Peyer's patch (tissue), 4 donors: ENCODE results near the gene SH3TC2. TPM values are rescaled to one million over a fixed set of nuclear protein-coding genes. Genes with fewer than 3 reads are reported as not detected.

Experiments
- DNase-seq, 3 donors: peaks; one replicate each; pipeline ENCODE4 v3.0.0-alpha.2; 2017 to 2019
- H3K27ac ChIP-seq, 4 donors: fragments of 200-600 bp; sonication (generic); one replicate each; pipeline ENCODE4 v1.5.1; 2016 to 2019
- H3K27me3 ChIP-seq, 2 donors: fragments of 200-600 bp; sonication (generic); one replicate each; pipeline ENCODE4 v1.5.1; 2019
- H3K36me3 ChIP-seq, 3 donors: fragments of 200-600 bp; sonication (generic); one replicate each; pipeline ENCODE4 v1.5.1; 2016 to 2019
- H3K4me1 ChIP-seq, 4 donors: fragments of 200-600 bp; sonication (generic); one replicate each; pipeline ENCODE4 v1.5.1; 2016 to 2019
- H3K4me3 ChIP-seq, 4 donors: fragments of 200-600 bp; sonication (generic); 1 replicate in 3 of 4; 2 replicates in 1 of 4; pipeline ENCODE4 v1.5.1; 2016 to 2019; ENCODE audit warnings: mild to moderate bottlenecking in 1 of 4
- H3K9me3 ChIP-seq, 4 donors: fragments of 200-600 bp; sonication (generic); one replicate each; pipeline ENCODE4 v1.5.1; 2016 to 2019; ENCODE audit warnings: mild to moderate bottlenecking in 1 of 4
- POLR2A ChIP-seq, 2 donors: fragments of 450-650 bp; IDR thresholded peaks; one replicate each; pipeline ENCODE4 v1.5.1; 2017; ENCODE audit warnings: antibody characterized with exemption in 2 of 2, mild to moderate bottlenecking in 2 of 2, moderate library complexity in 2 of 2
- total RNA-seq, 4 donors: library from RNA; depleted of rRNA; stranded (reverse); fragments of >200 nt; gene quantifications; one replicate each; pipeline ENCODE4 v1.1.0, GENCODE V29; 2016
- TF ChIP-seq, protein P1 (sequence below), 6 experiments: fragments of 450-650 bp in 4 of 6; fragments of 200-600 bp in 2 of 6; sonication (generic) in 1 of 6; IDR thresholded peaks; one replicate each; pipeline ENCODE4 v1.5.1; 2017 to 2019; ENCODE audit warnings: antibody characterized with exemption in 6 of 6, mild to moderate bottlenecking in 3 of 6, moderate library complexity in 1 of 6

SH3TC2 gene
- total RNA-seq, 4 donors from 2014 or later: 0.57 to 1.3 (median 0.76) TPM

DNA sequence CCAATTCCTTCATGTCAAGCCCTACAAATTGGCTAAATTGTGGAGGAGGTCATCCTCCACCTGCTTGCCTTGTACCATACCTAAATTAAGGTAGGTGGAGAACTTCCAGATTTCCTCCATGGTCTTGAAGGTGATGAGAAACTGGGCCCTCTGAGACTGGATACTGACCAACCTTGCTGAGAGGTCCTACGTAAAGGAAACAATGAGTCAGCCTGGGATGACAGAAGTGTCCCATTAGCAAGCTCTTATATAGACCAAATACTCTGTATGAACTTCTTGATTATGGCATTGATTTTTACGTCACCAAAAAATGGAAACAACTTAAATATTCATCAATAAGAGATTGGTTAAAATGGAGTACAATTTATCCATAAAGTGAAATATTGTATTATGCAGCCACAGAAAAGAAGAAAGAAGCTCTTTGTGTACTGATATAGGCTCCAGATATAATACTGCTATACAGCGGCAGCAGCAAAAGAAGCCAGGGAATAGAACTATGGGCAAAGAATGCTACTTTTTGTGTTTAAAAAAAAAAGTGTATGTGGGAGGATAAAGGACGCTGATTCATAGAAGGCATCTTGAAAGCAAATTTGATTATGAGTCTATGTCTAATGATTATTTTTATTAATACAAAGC is 18.3 kb downstream of the SH3TC2 start:
- Histone ChIP-seq H3K4me3 (no peak overlapping the region), H3K27ac (no peak overlapping the region), H3K4me1 (no peaks in the 10 kb centered on the region), H3K9me3 (no peaks in the 10 kb centered on the region), H3K27me3 (no peaks in the 10 kb centered on the region), H3K36me3 (no peaks in the 10 kb centered on the region)
- DNase-seq: no peak
- TF ChIP-seq, protein P1, sequence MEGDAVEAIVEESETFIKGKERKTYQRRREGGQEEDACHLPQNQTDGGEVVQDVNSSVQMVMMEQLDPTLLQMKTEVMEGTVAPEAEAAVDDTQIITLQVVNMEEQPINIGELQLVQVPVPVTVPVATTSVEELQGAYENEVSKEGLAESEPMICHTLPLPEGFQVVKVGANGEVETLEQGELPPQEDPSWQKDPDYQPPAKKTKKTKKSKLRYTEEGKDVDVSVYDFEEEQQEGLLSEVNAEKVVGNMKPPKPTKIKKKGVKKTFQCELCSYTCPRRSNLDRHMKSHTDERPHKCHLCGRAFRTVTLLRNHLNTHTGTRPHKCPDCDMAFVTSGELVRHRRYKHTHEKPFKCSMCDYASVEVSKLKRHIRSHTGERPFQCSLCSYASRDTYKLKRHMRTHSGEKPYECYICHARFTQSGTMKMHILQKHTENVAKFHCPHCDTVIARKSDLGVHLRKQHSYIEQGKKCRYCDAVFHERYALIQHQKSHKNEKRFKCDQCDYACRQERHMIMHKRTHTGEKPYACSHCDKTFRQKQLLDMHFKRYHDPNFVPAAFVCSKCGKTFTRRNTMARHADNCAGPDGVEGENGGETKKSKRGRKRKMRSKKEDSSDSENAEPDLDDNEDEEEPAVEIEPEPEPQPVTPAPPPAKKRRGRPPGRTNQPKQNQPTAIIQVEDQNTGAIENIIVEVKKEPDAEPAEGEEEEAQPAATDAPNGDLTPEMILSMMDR (IDR thresholded peaks at IDR 0.05): no peak
- no peak for TF ChIP-seq POLR2A (IDR thresholded peaks at IDR 0.05)

- no peak for DNase-seq
- no peaks in the 10 kb centered on the region for H3K4me1 ChIP-seq
- no peaks in the 10 kb centered on the region for H3K27me3 ChIP-seq
- no peak overlapping the region for H3K4me3 ChIP-seq
- TF ChIP-seq, protein P1 (IDR thresholded peaks at IDR 0.05): no peak
- no peak for TF ChIP-seq POLR2A (IDR thresholded peaks at IDR 0.05)
- no peak overlapping the region for H3K27ac ChIP-seq
- H3K9me3 ChIP-seq: no peaks in the 10 kb centered on the region
- H3K36me3 ChIP-seq: no peaks in the 10 kb centered on the region
These were observed 19.2 kb downstream of the SH3TC2 start for GRCh38 chr5:149043641-149044040.

GRCh38 chr5:149042865-149043264 is 20.0 kb downstream of the SH3TC2 start:
- no peak for DNase-seq
- Histone ChIP-seq H3K4me3 (no peak overlapping the region), H3K4me1 (no peaks in the 10 kb centered on the region), H3K27me3 (no peaks in the 10 kb centered on the region), H3K9me3 (no peaks in the 10 kb centered on the region), H3K36me3 (no peaks in the 10 kb centered on the region), H3K27ac (no peak overlapping the region)
- TF ChIP-seq POLR2A (IDR thresholded peaks at IDR 0.05): no peak
- TF ChIP-seq, protein P1 (IDR thresholded peaks at IDR 0.05): no peak

DNA sequence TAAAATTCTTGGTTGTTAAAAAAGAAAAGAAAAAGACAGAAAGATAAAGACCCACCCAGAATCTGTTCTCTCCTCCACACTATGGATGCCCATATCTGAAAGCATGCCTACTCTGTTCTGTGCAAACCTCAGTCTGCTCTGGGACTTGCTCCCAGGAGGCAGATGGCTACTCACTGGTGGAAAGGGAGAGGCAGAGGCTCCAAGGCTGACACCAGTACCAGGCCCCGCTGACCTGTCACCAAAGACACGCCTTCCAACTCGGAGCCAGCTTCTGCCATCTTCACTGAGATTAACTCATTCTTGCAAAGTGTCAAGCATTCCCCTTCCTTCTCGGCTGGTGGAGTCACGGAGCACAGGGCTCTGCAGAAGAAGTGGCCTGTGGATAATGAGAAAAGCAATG is 21.6 kb downstream of the SH3TC2 start:
- TF ChIP-seq, protein P1 (IDR thresholded peaks at IDR 0.05): no peak
- no peak for TF ChIP-seq POLR2A (IDR thresholded peaks at IDR 0.05)
- Histone ChIP-seq H3K27ac (no peak overlapping the region), H3K4me1 (no peaks in the 10 kb centered on the region), H3K4me3 (no peak overlapping the region), H3K9me3 (no peaks in the 10 kb centered on the region), H3K27me3 (no peaks in the 10 kb centered on the region), H3K36me3 (no peaks in the 10 kb centered on the region)
- DNase-seq: no peak

DNA sequence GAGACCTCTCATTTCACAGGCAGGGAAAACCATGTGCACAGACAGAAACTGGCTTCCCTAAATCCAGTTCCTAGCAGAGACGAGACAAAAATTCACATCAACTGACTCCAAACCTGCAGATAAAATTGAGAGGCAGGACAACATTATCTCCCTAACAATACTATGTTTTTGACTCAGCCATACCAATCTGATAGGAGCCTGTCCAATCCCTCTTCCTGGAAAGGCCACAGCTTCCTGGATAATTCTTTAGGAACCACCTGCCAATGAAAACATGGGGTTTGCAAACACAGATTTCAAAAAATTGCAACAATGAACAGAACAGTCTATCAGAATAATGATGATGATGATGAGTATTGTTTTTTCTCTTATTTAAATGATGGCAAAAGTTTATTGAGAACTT is 22.4 kb downstream of the SH3TC2 start:
- no peaks in the 10 kb centered on the region for H3K9me3 ChIP-seq
- no peak overlapping the region for H3K4me3 ChIP-seq
- no peaks in the 10 kb centered on the region for H3K27me3 ChIP-seq
- no peak for DNase-seq
- H3K36me3 ChIP-seq: no peaks in the 10 kb centered on the region
- no peak overlapping the region for H3K27ac ChIP-seq
- TF ChIP-seq POLR2A (IDR thresholded peaks at IDR 0.05): no peak
- TF ChIP-seq, protein P1 (IDR thresholded peaks at IDR 0.05): no peak
- no peaks in the 10 kb centered on the region for H3K4me1 ChIP-seq

GRCh38 chr5:149039506-149039905 is 23.4 kb downstream of the SH3TC2 start:
- DNase-seq: no peak
- Histone ChIP-seq H3K27me3 (no peaks in the 10 kb centered on the region), H3K9me3 (no peaks in the 10 kb centered on the region), H3K27ac (no peak overlapping the region), H3K4me1 (no peaks in the 10 kb centered on the region), H3K36me3 (no peaks in the 10 kb centered on the region), H3K4me3 (no peak overlapping the region)
- TF ChIP-seq, protein P1 (IDR thresholded peaks at IDR 0.05): no peak
- no peak for TF ChIP-seq POLR2A (IDR thresholded peaks at IDR 0.05)
